WTC11 (cell line): Measurements from ENCODE around the gene SLC7A10.

ENCODE experiments used
- CTCF ChIP-seq: fragments of 200-600 bp; IDR thresholded peaks from 2 replicates; pipeline ENCODE4 v1.8.0; 2022; ENCODE audit warnings: antibody characterized with exemption
- ETV6 ChIP-seq: sonication (generic); formaldehyde crosslinking; IDR thresholded peaks from 2 replicates; pipeline ENCODE4 v1.8.1; 2022; ENCODE audit warnings: mild to moderate bottlenecking, missing genetic modification reagents
- NFYB ChIP-seq: sonication (generic); formaldehyde crosslinking; conservative IDR thresholded peaks from 2 replicates; pipeline ENCODE4 v1.8.0; 2022; ENCODE audit warnings: low read depth, missing genetic modification reagents
- NR3C1 ChIP-seq: sonication (generic); formaldehyde crosslinking; conservative IDR thresholded peaks from 2 replicates; pipeline ENCODE4 v1.8.1; 2023; ENCODE audit warnings: low read depth, mild to moderate bottlenecking, missing genetic modification reagents
- RELA ChIP-seq: sonication (generic); formaldehyde crosslinking; IDR thresholded peaks from 2 replicates; pipeline ENCODE4 v1.8.1; 2022; ENCODE audit warnings: missing genetic modification reagents, mild to moderate bottlenecking, borderline replicate concordance
- SMAD3 ChIP-seq: sonication (generic); formaldehyde crosslinking; IDR thresholded peaks from 2 replicates; pipeline ENCODE4 v1.8.0; 2022; ENCODE audit warnings: missing genetic modification reagents, mild to moderate bottlenecking, borderline replicate concordance
- USF2 ChIP-seq: sonication (generic); formaldehyde crosslinking; IDR thresholded peaks from 2 replicates; pipeline ENCODE4 v1.8.1; 2023; ENCODE audit warnings: mild to moderate bottlenecking, missing genetic modification reagents, moderate library complexity
- ZNF416 ChIP-seq: fragments of 250-450 bp; sonication (Bioruptor Pico); IDR thresholded peaks from 2 replicates; pipeline ENCODE4 v1.9.0; 2021; ENCODE audit warnings: mild to moderate bottlenecking, inconsistent platforms
- ZNF425 ChIP-seq: fragments of 250-450 bp; sonication (Bioruptor Pico); conservative IDR thresholded peaks from 2 replicates; pipeline ENCODE4 v1.9.0; 2021; ENCODE audit warnings: mild to moderate bottlenecking

- no peak for TF ChIP-seq CTCF
- TF ChIP-seq ETV6: no peak
- no peak for TF ChIP-seq ZNF416
- TF ChIP-seq NFYB (CRISPR knock-in tag): no peak
- TF ChIP-seq ZNF425: no peak
- no peak for TF ChIP-seq NR3C1 (CRISPR knock-in tag)
- no peak for TF ChIP-seq SMAD3 (CRISPR knock-in tag)
- TF ChIP-seq RELA (CRISPR knock-in tag): no peak
- no peak for TF ChIP-seq USF2 (CRISPR knock-in tag)
These were observed 22.5 kb upstream of the SLC7A10 start for GRCh38 chr19:33248104-33248503.
